T-cell (primary cell): ENCODE data around the gene SAV1. TPM values are rescaled to one million over a fixed set of nuclear protein-coding genes. Genes with fewer than 3 reads are reported as not detected.
A peak's percentile ranks its signal among the peaks of the same experiment; 100 is the strongest.
"Not testable (repeated sequence)": the region's sequence is repeated elsewhere in the genome, so short reads cannot be mapped to it uniquely, and the experiment has no call there.

Experiments
- ATAC-seq, 4 experiments: fragments of 200-7000 bp in 3 of 4; fragments of 150-1000 bp in 1 of 4; cut with Tn5 transposase; replicated peaks in 1 of 4; 1 replicate in 3 of 4; 2 replicates in 1 of 4; pipeline ENCODE4 v1.10.0; 2021; ENCODE audit warnings: moderate library complexity in 3 of 4, mild to moderate bottlenecking in 2 of 4, moderate number of reproducible peaks in 1 of 4
- CTCF ChIA-PET, 2 donors: fragments of 300-600 bp; sonication (Branson Sonifier 250); formaldehyde crosslinking; loops; one replicate each; lab custom pipeline; 2022; ENCODE audit warnings: antibody characterized with exemption in 2 of 2; lab: Charles Lee
- POLR2A ChIA-PET, 2 donors: fragments of 300-600 bp; sonication (Branson Sonifier 250); formaldehyde crosslinking; loops; one replicate each; lab custom pipeline; 2022; ENCODE audit warnings: antibody characterized with exemption in 2 of 2; lab: Charles Lee
- DNase-seq, 35 experiments: peaks; one replicate each; pipeline versions ENCODE4 v3.0.0 to v3.0.0-alpha.2; 2013 to 2023
- H3K27ac ChIP-seq: one replicate; pipeline ENCODE4 v1.5.1; 2013; ENCODE audit warnings: low read length
- H3K27me3 ChIP-seq, 2 experiments: replicated peaks in 1 of 2; 1 replicate in 1 of 2; 2 replicates in 1 of 2; pipeline versions ENCODE4 v1.6.1 to v1.7.0; 2013; ENCODE audit warnings: low read length in 1 of 2, mixed read lengths in 1 of 2; ENCODE audit not compliant: control insufficient read depth in 2 of 2, insufficient read depth in 2 of 2; ENCODE audit errors: extremely low read depth in 1 of 2
- H3K36me3 ChIP-seq, 2 donors: 1 replicate in 1 of 2; 2 replicates in 1 of 2; pipeline versions ENCODE4 v1.6.1 to v1.7.0; 2013; ENCODE audit warnings: low read length in 1 of 2; ENCODE audit not compliant: control insufficient read depth in 2 of 2, insufficient read depth in 1 of 2; ENCODE audit errors: extremely low read depth in 1 of 2
- H3K4me1 ChIP-seq, 2 experiments: 1 replicate in 1 of 2; 2 replicates in 1 of 2; pipeline versions ENCODE4 v1.6.1 to v1.7.0; 2013; ENCODE audit warnings: low read length in 2 of 2, mixed read lengths in 1 of 2; ENCODE audit not compliant: insufficient read depth in 2 of 2, control insufficient read depth in 1 of 2; ENCODE audit errors: extremely low read depth in 1 of 2
- H3K4me3 ChIP-seq, 2 donors: 1 replicate in 1 of 2; 2 replicates in 1 of 2; pipeline versions ENCODE4 v1.5.1 to v1.7.0; 2013; ENCODE audit warnings: mild to moderate bottlenecking in 2 of 2, low read length in 1 of 2, moderate library complexity in 1 of 2; ENCODE audit not compliant: control insufficient read depth in 1 of 2; ENCODE audit errors: extremely low read depth in 1 of 2
- H3K9me3 ChIP-seq: 2 replicates; pipeline ENCODE4 v1.7.0; 2013
- H3K27ac Mint-ChIP-seq, 2 donors: one replicate each; pipeline ENCODE4 v1.8.0; 2020 to 2021; ENCODE audit warnings: mild to moderate bottlenecking in 2 of 2, mixed read lengths in 2 of 2
- H3K27me3 Mint-ChIP-seq, 2 donors: one replicate each; pipeline ENCODE4 v1.8.0; 2021 to 2022; ENCODE audit warnings: mixed read lengths in 2 of 2
- H3K36me3 Mint-ChIP-seq: one replicate; pipeline ENCODE4 v1.8.0; 2021; ENCODE audit warnings: mixed read lengths
- H3K4me1 Mint-ChIP-seq, 3 donors: one replicate each; pipeline ENCODE4 v1.8.0; 2020 to 2022; ENCODE audit warnings: mixed read lengths in 3 of 3, mild to moderate bottlenecking in 1 of 3
- H3K4me3 Mint-ChIP-seq, 3 donors: one replicate each; pipeline ENCODE4 v1.8.0; 2020 to 2022; ENCODE audit warnings: mild to moderate bottlenecking in 3 of 3, mixed read lengths in 3 of 3, moderate library complexity in 3 of 3
- H3K9me3 Mint-ChIP-seq, 3 donors: one replicate each; pipeline ENCODE4 v1.8.0; 2020 to 2022; ENCODE audit warnings: mixed read lengths in 3 of 3
- WGBS: methylation state at CpG from one replicate; pipeline ENCODE4 v1.1.5; 2013; ENCODE audit warnings: missing lambda C conversion rate; ENCODE audit not compliant: insufficient coverage; 5-methylcytosine and 5-hydroxymethylcytosine counted together
- total RNA-seq, 35 experiments: library from RNA in 6 of 35; stranded (reverse) in 6 of 35; fragments of 120-200 nt in 1 of 35; gene quantifications; one replicate each; pipeline versions ENCODE4 v1.2.1 to v1.2.4 and lab custom pipeline; 2013 to 2026

SAV1 gene
- total RNA-seq, 5 donors from 2014 or later (not counting 1 experiment from before 2014, with no cell fraction given): 9.1 to 12.2 (median 11.1) TPM

- CTCF ChIA-PET: no interaction called here
- H3K4me3 ChIP-seq: peak overlapping the region; percentile 64 to 88
These were observed 679 bp upstream of the SAV1 start for GRCh38 chr14:50668826-50669143.

GRCh38 chr14:50667684-50667995, 466 bp downstream of the SAV1 start:
- Histone ChIP-seq H3K27me3 (no peaks in the 10 kb centered on the region), H3K36me3 (no peaks in the 10 kb centered on the region), H3K27ac (no peak overlapping the region), H3K9me3 (no peaks in the 10 kb centered on the region), H3K4me1 (peaks cover 3 to 8% of the 10 kb centered on the region in 2 experiments), H3K4me3 (peak overlapping the region; percentile 64 to 88)
- ChIA-PET POLR2A (interaction anchor here in 1 of 2 donors (0.7 kb wide), 1 partner anchor 10 kb away, joined by 3 read pairs; no protein-coding TSS in a partner anchor), CTCF (no interaction called here)
- H3K9me3 Mint-ChIP-seq: no peaks in the 10 kb centered on the region
- no peaks in the 10 kb centered on the region for H3K27me3 Mint-ChIP-seq
- no peak overlapping the region for H3K4me3 Mint-ChIP-seq
- WGBS: 0% methylated on average over 25 of the region's 25 CpGs
- peak overlapping the region; percentile 58 to 68 for H3K27ac Mint-ChIP-seq
- ATAC-seq (peak; percentile 59 to 69 (median 62)), DNase-seq (peak in 27 of 35 experiments; percentile 1 to 51 (median 20))
- H3K4me1 Mint-ChIP-seq: peaks cover 19 to 28% (median 26%) of the 10 kb centered on the region in 3 donors
- H3K36me3 Mint-ChIP-seq: peaks cover 13% of the 10 kb centered on the region

More at GRCh38 chr14:50668826-50669143, 679 bp upstream of the SAV1 start:
- H3K36me3 Mint-ChIP-seq: peaks cover 6% of the 10 kb centered on the region
- WGBS: no CpG with 5 or more reads among the region's 6 CpGs
- POLR2A ChIA-PET: interaction anchor here in 1 of 2 donors (0.7 kb wide), 1 partner anchor 192 kb away, joined by 3 read pairs; no protein-coding TSS in a partner anchor
- H3K4me1 Mint-ChIP-seq: peaks cover 18 to 23% (median 22%) of the 10 kb centered on the region in 3 donors
- Histone ChIP-seq H3K9me3 (no peaks in the 10 kb centered on the region), H3K4me1 (peaks cover 3 to 8% of the 10 kb centered on the region in 2 experiments), H3K27ac (no peak overlapping the region), H3K36me3 (no peaks in the 10 kb centered on the region), H3K27me3 (no peaks in the 10 kb centered on the region)
- H3K27me3 Mint-ChIP-seq: no peaks in the 10 kb centered on the region
- DNase-seq (no peak), ATAC-seq (no peak)
- no peaks in the 10 kb centered on the region for H3K9me3 Mint-ChIP-seq
- no peak overlapping the region for H3K27ac Mint-ChIP-seq
- no peak overlapping the region for H3K4me3 Mint-ChIP-seq

GRCh38 chr14:50666772-50667683, 1.1 kb downstream of the SAV1 start:
- Mint-ChIP-seq H3K27ac (peak overlapping the region; percentile 58 to 68), H3K27me3 (no peaks in the 10 kb centered on the region), H3K9me3 (no peaks in the 10 kb centered on the region), H3K36me3 (peaks cover 13% of the 10 kb centered on the region), H3K4me3 (no peak overlapping the region), H3K4me1 (peaks cover 19 to 28% (median 26%) of the 10 kb centered on the region in 3 donors)
- peak in 34 of 35 experiments; percentile 20 to 76 (median 50) for DNase-seq
- ATAC-seq: peak; percentile 26 to 85 (median 36)
- Histone ChIP-seq H3K36me3 (no peaks in the 10 kb centered on the region), H3K27ac (no peak overlapping the region), H3K27me3 (no peaks in the 10 kb centered on the region), H3K9me3 (no peaks in the 10 kb centered on the region), H3K4me1 (peaks cover 3 to 8% of the 10 kb centered on the region in 2 experiments), H3K4me3 (peak overlapping the region; percentile 64 to 88)
- WGBS: 40% methylated on average over 1 of the region's 20 CpGs
- POLR2A ChIA-PET: interaction anchor here in 1 of 2 donors (0.7 kb wide), 2 partner anchors 17 to 35 kb away, joined by 3 to 11 read pairs; no protein-coding TSS in a partner anchor
- CTCF ChIA-PET: interaction anchor here (0.6 to 0.7 kb wide), 5 partner anchors 10 to 347 kb away, joined by 3 to 6 read pairs (median 4); no protein-coding TSS in a partner anchor

- not testable (repeated sequence) for H3K4me1 ChIP-seq, H3K27ac ChIP-seq
- CTCF ChIA-PET: interaction anchor here in 1 of 2 donors (0.9 kb wide), 1 partner anchor 813 kb away, joined by 3 read pairs; the partner anchor contains the start of gene NEMF
These were observed 2.8 kb downstream of the SAV1 start for GRCh38 chr14:50665300-50665699.

GRCh38 chr14:50664579-50664978, 3.5 kb downstream of the SAV1 start:
- H3K4me3 ChIP-seq, POLR2A ChIA-PET, CTCF ChIA-PET, H3K9me3 Mint-ChIP-seq, H3K4me1 ChIP-seq, H3K27ac Mint-ChIP-seq, H3K9me3 ChIP-seq, DNase-seq, H3K36me3 ChIP-seq, ATAC-seq, H3K27ac ChIP-seq, H3K4me3 Mint-ChIP-seq, H3K27me3 ChIP-seq, H3K27me3 Mint-ChIP-seq: not testable (repeated sequence)
- WGBS: 100% methylated on average over 1 of the region's 2 CpGs
- Mint-ChIP-seq H3K4me1 (peaks cover 19 to 37% (median 28%) of the 10 kb centered on the region in 3 donors), H3K36me3 (peaks cover 34% of the 10 kb centered on the region)

More at GRCh38 chr14:50665300-50665699, 2.8 kb downstream of the SAV1 start:
- DNase-seq, H3K4me3 ChIP-seq, H3K9me3 ChIP-seq, H3K27me3 Mint-ChIP-seq, ATAC-seq, H3K9me3 Mint-ChIP-seq, H3K4me3 Mint-ChIP-seq, H3K27me3 ChIP-seq, H3K36me3 ChIP-seq, H3K27ac Mint-ChIP-seq, POLR2A ChIA-PET: not testable (repeated sequence)
- WGBS: no CpG with 5 or more reads among the region's 5 CpGs
- Mint-ChIP-seq H3K4me1 (peaks cover 19 to 34% (median 28%) of the 10 kb centered on the region in 3 donors), H3K36me3 (peaks cover 27% of the 10 kb centered on the region)

- H3K9me3 Mint-ChIP-seq: no peaks in the 10 kb centered on the region
- no peaks in the 10 kb centered on the region for H3K9me3 ChIP-seq
- ChIA-PET POLR2A (interaction anchor here in 1 of 2 donors (0.6 kb wide), 1 partner anchor 1804 kb away, joined by 3 read pairs; no protein-coding TSS in a partner anchor), CTCF (no interaction called here)
- H3K4me3 Mint-ChIP-seq: no peak overlapping the region
- DNase-seq: no peak
- ATAC-seq: no peak
- H3K36me3 ChIP-seq: no peaks in the 10 kb centered on the region
- H3K4me3 ChIP-seq: no peak overlapping the region
- H3K36me3 Mint-ChIP-seq: peaks cover 30% of the 10 kb centered on the region
- H3K27me3 Mint-ChIP-seq: no peaks in the 10 kb centered on the region
- no peak overlapping the region for H3K27ac Mint-ChIP-seq
- 90% methylated on average over 4 of the region's 6 CpGs for WGBS
- H3K27me3 ChIP-seq: no peaks in the 10 kb centered on the region
- no peaks in the 10 kb centered on the region for H3K4me1 ChIP-seq
- peaks cover 10 to 20% (median 11%) of the 10 kb centered on the region in 3 donors for H3K4me1 Mint-ChIP-seq
- H3K27ac ChIP-seq: no peak overlapping the region
These were observed 8.7 kb downstream of the SAV1 start for GRCh38 chr14:50659327-50659974.
